HG03575 (cell line): Measurements from ENCODE around the gene RBKS.

Experiments used
- ATAC-seq: cut with Tn5 transposase; IDR thresholded peaks from one replicate; pipeline ENCODE4 v1.9.1; 2021; ENCODE audit not compliant: unreplicated experiment, insufficient number of reproducible peaks, low FRiP score; ENCODE audit errors: extremely low read depth

Gene RBKS

GRCh38 chr2:27890146-27890923 lies at the start of gene RBKS, which contains the start of gene BABAM2:
TSS of gene RBKS (minus strand) at chr2:27890387. CDS start at chr2:27890345, 42 bp downstream.
TSS of gene BABAM2 (plus strand) at chr2:27890729. CDS start at chr2:27894557, 3,828 bp downstream.
- ATAC-seq, result peak; percentile 30

- ATAC-seq, result no peak
These were observed 44.8 kb upstream of the RBKS start for GRCh38 chr2:27935026-27935425.

- no peak for ATAC-seq
These were observed 42.2 kb upstream of the RBKS start for GRCh38 chr2:27932396-27932795.

GRCh38 chr2:27931361-27931950 lies 41.3 kb upstream of the RBKS start:
- no peak for ATAC-seq

GRCh38 chr2:27929916-27930486 lies 39.8 kb upstream of the RBKS start:
- no peak for ATAC-seq

- ATAC-seq, result no peak
These were observed 35.7 kb upstream of the RBKS start for GRCh38 chr2:27925766-27926472.

GRCh38 chr2:27922842-27923241 lies 32.7 kb upstream of the RBKS start:
- ATAC-seq, result no peak

GRCh38 chr2:27921880-27922547 lies 31.8 kb upstream of the RBKS start:
- ATAC-seq, result no peak

GRCh38 chr2:27921424-27921823 lies 31.2 kb upstream of the RBKS start:
- no peak for ATAC-seq

- no peak for ATAC-seq
These were observed 30.1 kb upstream of the RBKS start for GRCh38 chr2:27920148-27920885.

- ATAC-seq, result no peak
These were observed 26.3 kb upstream of the RBKS start for GRCh38 chr2:27916293-27916995.

- no peak for ATAC-seq
These were observed 25.7 kb upstream of the RBKS start for GRCh38 chr2:27915874-27916273.

GRCh38 chr2:27915191-27915590 lies 25.0 kb upstream of the RBKS start:
- ATAC-seq, result no peak

- ATAC-seq, result no peak
These were observed 24.6 kb upstream of the RBKS start for GRCh38 chr2:27914805-27915175.

GRCh38 chr2:27914041-27914804 lies 24.0 kb upstream of the RBKS start:
- ATAC-seq, result no peak

- ATAC-seq, result no peak
These were observed 22.3 kb upstream of the RBKS start for GRCh38 chr2:27912512-27912911.

GRCh38 chr2:27911458-27912210 lies 21.4 kb upstream of the RBKS start:
- no peak for ATAC-seq
